Loucy (cell line): ENCODE measurements around the gene GNG8.

Source experiments
- H2AFZ ChIP-seq: fragments of 200-600 bp; sonication (generic); 2 replicates; pipeline ENCODE4 v1.6.0; 2016; ENCODE audit warnings: antibody characterized with exemption, mild to moderate bottlenecking, low read length, moderate library complexity
- H3F3A ChIP-seq: fragments of 200-600 bp; 2 replicates; pipeline ENCODE4 v1.6.0; 2016; ENCODE audit warnings: antibody characterized with exemption, low read depth, mild to moderate bottlenecking
- H3K27me3 ChIP-seq: fragments of 200-600 bp; sonication (generic); 2 replicates; pipeline ENCODE4 v1.6.1; 2014; ENCODE audit warnings: low read length, mild to moderate bottlenecking; ENCODE audit not compliant: insufficient read depth, poor library complexity, severe bottlenecking
- H3K36me3 ChIP-seq: fragments of 200-600 bp; sonication (generic); 2 replicates; pipeline ENCODE4 v1.6.1; 2016; ENCODE audit warnings: low read length; ENCODE audit not compliant: insufficient read depth
- H3K4me1 ChIP-seq: fragments of 200-600 bp; sonication (generic); 2 replicates; pipeline ENCODE4 v1.5.1; 2014; ENCODE audit warnings: low read length, mild to moderate bottlenecking; ENCODE audit not compliant: insufficient read depth, poor library complexity, severe bottlenecking
- H3K4me2 ChIP-seq: fragments of 200-600 bp; sonication (generic); 2 replicates; pipeline ENCODE4 v1.6.0; 2014; ENCODE audit warnings: antibody characterized with exemption, low read length, low read depth, mild to moderate bottlenecking; ENCODE audit not compliant: poor library complexity, severe bottlenecking
- H3K4me3 ChIP-seq: fragments of 200-600 bp; sonication (generic); 2 replicates; pipeline ENCODE4 v1.5.1; 2014; ENCODE audit warnings: low read length, mild to moderate bottlenecking, mixed read lengths; ENCODE audit not compliant: poor library complexity, severe bottlenecking
- H3K79me2 ChIP-seq: fragments of 200-600 bp; sonication (generic); 2 replicates; pipeline ENCODE4 v1.6.1; 2014; ENCODE audit warnings: low read length; ENCODE audit not compliant: insufficient read depth
- H3K9ac ChIP-seq: fragments of 200-600 bp; sonication (generic); 2 replicates; pipeline ENCODE4 v1.6.0; 2014; ENCODE audit warnings: mild to moderate bottlenecking, low read depth, low read length, moderate library complexity; ENCODE audit not compliant: poor library complexity, severe bottlenecking
- H3K9me2 ChIP-seq: fragments of 200-600 bp; sonication (generic); replicated peaks from 2 replicates; pipeline ENCODE4 v1.6.1; 2016; ENCODE audit warnings: low read depth, low read length, mixed read lengths
- H3K9me3 ChIP-seq: fragments of 200-600 bp; sonication (generic); 2 replicates; pipeline ENCODE4 v1.6.1; 2014; ENCODE audit warnings: mild to moderate bottlenecking, antibody characterized with exemption, low read length, low read depth; ENCODE audit not compliant: insufficient read depth
- H4K20me1 ChIP-seq: fragments of 200-600 bp; sonication (generic); 2 replicates; pipeline ENCODE4 v1.6.0; 2014; ENCODE audit warnings: antibody characterized with exemption, low read length, mild to moderate bottlenecking; ENCODE audit not compliant: insufficient read depth, poor library complexity, severe bottlenecking
- EZH2phosphoT487 ChIP-seq: fragments of 200-600 bp; IDR thresholded peaks from 2 replicates; pipeline ENCODE4 v1.6.1; 2018; ENCODE audit warnings: antibody characterized with exemption, mild to moderate bottlenecking, moderate library complexity, borderline replicate concordance
- TF ChIP-seq, protein P1 (sequence below): fragments of 200-600 bp; sonication (generic); conservative IDR thresholded peaks from 2 replicates; pipeline ENCODE4 v1.5.1; 2014; ENCODE audit warnings: mild to moderate bottlenecking, antibody characterized with exemption, low read length

GNG8 gene

DNA sequence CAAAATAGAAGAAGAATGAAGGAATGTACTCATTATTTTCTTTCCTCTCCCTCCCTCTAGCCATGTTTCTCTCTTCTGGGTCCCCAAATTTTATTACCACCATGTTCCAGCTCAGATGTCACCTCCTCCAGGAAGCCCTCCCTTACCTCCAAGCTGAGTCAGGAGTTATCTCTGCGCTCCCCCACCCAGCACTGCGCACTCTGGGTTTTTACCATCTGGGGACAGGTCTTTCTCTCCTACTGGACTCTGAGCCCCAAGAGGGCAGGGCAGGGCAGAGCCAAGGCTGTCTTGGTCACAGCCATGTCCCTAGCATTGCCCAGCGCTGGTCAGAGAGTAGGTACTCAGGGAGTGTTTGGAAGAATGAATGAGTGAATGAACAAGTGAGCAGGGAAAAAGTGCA, 2.9 kb downstream of the GNG8 start:
- Histone ChIP-seq H4K20me1 (no peaks in the 10 kb centered on the region), H3K4me3 (no peak overlapping the region), H3K9me2 (no peaks in the 10 kb centered on the region), H3K36me3 (no peaks in the 10 kb centered on the region), H3K9ac (no peak overlapping the region), H3K9me3 (no peaks in the 10 kb centered on the region), H3F3A (no peaks in the 10 kb centered on the region), H3K4me2 (no peak overlapping the region), H3K27me3 (no peaks in the 10 kb centered on the region), H2AFZ (no peak overlapping the region), H3K4me1 (no peaks in the 10 kb centered on the region), H3K79me2 (no peaks in the 10 kb centered on the region)
- no peak for TF ChIP-seq EZH2phosphoT487
- TF ChIP-seq, protein P1, sequence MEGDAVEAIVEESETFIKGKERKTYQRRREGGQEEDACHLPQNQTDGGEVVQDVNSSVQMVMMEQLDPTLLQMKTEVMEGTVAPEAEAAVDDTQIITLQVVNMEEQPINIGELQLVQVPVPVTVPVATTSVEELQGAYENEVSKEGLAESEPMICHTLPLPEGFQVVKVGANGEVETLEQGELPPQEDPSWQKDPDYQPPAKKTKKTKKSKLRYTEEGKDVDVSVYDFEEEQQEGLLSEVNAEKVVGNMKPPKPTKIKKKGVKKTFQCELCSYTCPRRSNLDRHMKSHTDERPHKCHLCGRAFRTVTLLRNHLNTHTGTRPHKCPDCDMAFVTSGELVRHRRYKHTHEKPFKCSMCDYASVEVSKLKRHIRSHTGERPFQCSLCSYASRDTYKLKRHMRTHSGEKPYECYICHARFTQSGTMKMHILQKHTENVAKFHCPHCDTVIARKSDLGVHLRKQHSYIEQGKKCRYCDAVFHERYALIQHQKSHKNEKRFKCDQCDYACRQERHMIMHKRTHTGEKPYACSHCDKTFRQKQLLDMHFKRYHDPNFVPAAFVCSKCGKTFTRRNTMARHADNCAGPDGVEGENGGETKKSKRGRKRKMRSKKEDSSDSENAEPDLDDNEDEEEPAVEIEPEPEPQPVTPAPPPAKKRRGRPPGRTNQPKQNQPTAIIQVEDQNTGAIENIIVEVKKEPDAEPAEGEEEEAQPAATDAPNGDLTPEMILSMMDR = no peak

DNA sequence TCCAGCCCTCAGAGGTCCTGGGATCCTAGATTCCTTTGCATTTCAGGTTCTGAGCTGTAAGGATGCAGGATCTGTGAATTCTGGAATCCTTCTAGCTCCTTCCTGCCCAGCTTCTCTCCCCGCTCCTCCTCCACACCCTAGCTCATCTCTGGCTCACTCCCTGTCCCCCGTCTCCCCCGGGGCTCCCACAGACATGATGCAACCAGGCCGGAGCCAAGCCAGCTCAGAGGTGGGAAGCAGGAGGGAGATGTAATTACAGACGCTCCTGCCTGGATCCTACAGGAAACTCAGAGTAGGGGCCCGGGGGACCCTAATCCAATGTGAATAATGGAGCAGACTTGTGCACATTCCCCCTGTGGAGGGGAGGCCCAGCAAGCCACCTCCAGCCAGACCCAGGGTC, 4.5 kb downstream of the GNG8 start:
- Histone ChIP-seq H3K79me2 (no peaks in the 10 kb centered on the region), H3K9me2 (no peaks in the 10 kb centered on the region), H3F3A (no peaks in the 10 kb centered on the region), H3K9ac (no peak overlapping the region), H2AFZ (no peak overlapping the region), H3K36me3 (no peaks in the 10 kb centered on the region), H3K27me3 (no peaks in the 10 kb centered on the region), H3K4me1 (no peaks in the 10 kb centered on the region), H3K4me2 (no peak overlapping the region), H3K4me3 (no peak overlapping the region), H4K20me1 (no peaks in the 10 kb centered on the region), H3K9me3 (no peaks in the 10 kb centered on the region)
- TF ChIP-seq EZH2phosphoT487 = no peak
- TF ChIP-seq, protein P1 = no peak

DNA sequence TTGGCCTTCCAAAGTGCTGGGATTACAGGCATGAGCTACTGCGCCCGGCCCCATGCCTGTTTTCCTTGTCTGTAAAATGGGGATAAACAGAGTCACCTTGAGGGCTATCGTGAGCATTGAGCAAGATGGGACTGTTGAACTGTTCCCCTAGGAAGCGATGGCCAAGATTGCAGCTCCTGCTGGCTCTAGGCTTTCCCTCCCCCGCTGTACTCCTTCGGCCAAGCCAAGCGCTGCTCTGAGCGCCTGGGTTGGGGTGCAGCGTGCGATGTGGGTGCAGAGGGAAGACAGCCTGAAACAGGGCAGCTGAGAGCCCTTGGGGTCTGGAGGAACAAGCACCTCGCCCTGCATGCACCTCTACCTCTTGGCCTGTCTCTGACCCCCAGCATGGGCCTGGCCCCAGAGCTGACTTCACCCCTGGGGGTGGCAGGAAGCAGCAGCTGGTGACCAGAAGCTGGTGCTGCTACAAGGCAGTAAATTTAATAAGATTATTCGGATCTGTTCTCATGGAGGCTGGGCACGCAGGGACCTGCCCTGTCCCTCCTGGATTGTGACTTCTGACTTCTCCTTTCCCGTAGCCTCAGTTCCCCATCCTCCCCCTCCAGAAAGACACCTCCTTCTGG, 5.3 kb downstream of the GNG8 start:
- Histone ChIP-seq H3F3A (no peaks in the 10 kb centered on the region), H2AFZ (no peak overlapping the region), H3K79me2 (no peaks in the 10 kb centered on the region), H3K4me2 (no peak overlapping the region), H3K27me3 (no peaks in the 10 kb centered on the region), H3K9me3 (no peaks in the 10 kb centered on the region), H3K4me1 (no peaks in the 10 kb centered on the region), H3K9me2 (no peaks in the 10 kb centered on the region), H3K36me3 (no peaks in the 10 kb centered on the region), H4K20me1 (no peaks in the 10 kb centered on the region), H3K9ac (no peak overlapping the region), H3K4me3 (no peak overlapping the region)
- no peak for TF ChIP-seq EZH2phosphoT487
- TF ChIP-seq, protein P1 = no peak
